ENCODE results near the gene SLC36A3.
"Not testable (repeated sequence)": the region's sequence is repeated elsewhere in the genome, so short reads cannot be mapped to it uniquely, and the experiment has no call there.

Gene SLC36A3

DNA sequence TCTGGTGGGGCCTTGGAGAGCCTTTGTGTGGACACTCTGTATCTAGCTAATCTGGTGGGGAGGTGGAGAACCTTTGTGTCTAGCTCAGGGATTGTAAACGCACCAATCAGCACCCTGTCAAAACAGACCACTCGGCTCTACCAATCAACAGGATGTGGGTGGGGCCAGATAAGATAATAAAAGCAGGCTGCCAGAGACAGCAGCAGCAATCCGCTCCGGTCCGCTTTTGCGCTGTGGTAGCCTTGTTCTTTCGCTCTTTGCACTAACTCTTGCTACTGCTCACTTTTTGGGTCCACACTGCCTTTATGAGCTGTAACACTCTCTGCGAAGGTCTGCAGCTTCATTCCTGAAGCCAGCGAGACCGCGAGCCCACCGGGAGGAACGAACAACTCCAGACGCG lies 6.3 kb upstream of the SLC36A3 start:
- not testable (repeated sequence) for FAIRE-seq

DNA sequence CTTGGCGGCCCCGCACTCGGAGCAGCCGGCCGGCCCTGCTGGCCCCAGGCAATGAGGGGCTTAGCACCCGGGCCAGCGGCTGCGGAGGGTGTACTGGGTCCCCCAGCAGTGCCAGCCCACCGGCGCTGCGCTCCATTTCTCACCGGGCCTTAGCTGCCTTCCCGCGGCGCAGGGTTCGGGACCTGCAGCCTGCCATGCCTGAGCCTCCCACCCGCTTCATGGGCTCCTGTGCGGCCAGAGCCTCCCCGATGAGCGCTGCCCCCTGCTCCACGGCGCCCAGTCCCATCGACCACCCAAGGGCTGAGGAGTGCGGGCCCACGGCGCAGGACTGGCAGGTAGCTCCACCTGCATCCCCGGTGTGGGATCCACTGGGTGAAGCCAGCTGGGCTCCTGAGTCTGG lies 5.7 kb upstream of the SLC36A3 start:
- not testable (repeated sequence) for FAIRE-seq; DNase-seq (ENCODE audit: insufficient read length, low spot score)

More for the DNA sequence above, 6.3 kb upstream of the SLC36A3 start:
- not testable (repeated sequence) for DNase-seq (ENCODE audit: insufficient read length, low spot score)

DNA sequence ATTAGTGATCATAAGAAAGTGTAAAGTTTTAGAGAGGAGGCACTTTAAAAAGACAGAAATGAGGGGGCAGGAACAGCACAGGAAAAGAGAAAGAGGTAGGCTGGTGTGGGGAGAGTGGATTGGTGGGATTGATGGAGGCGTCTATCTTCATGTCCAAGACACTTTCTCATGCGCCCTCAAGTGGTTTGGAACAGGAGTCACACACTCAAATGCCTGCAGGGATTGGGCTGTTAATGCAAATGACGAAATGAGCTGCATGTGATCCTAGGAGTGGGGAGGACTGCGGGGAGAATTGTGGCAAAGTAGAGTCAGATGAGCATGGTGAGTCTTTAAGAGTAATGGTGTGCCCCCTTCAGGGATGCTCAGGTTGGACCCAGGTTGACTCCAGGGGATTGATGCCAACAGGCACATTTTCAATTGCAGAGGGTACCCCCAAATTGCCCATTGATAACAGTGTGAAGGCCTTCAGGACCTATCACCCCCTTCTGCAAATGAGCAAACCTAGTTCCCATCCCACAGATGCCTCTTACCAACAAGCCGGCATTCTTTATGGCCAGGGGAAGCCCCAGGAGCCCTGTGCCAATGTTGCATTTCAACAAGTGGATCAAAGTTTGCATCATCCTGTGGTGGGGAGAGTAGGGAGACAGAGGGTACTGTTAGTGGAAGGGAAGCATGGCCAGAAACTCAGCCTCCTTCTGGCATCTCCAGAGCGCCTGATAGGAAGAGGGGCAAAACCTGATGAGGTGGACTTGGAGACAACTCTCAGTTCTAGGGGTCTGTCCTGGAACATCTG lies 5.3 kb downstream of the SLC36A3 start:
- no peak for DNase-seq (ENCODE audit: insufficient read length, low spot score)

GRCh38 chr5:151296974-151297373 lies 6.6 kb downstream of the SLC36A3 start:
- no peak for FAIRE-seq

More for the DNA sequence above, 5.3 kb downstream of the SLC36A3 start:
- no peak for FAIRE-seq

GRCh38 chr5:151296478-151296830 lies 7.1 kb downstream of the SLC36A3 start:
- DNase-seq (ENCODE audit: insufficient read length, low spot score) (no peak), FAIRE-seq (no peak)

More at GRCh38 chr5:151296974-151297373, 6.6 kb downstream of the SLC36A3 start:
- DNase-seq (ENCODE audit: insufficient read length, low spot score), result no peak

GRCh38 chr5:151295791-151296477 lies 7.6 kb downstream of the SLC36A3 start:
- DNase-seq (ENCODE audit: insufficient read length, low spot score), result no peak
- FAIRE-seq, result no peak

DNA sequence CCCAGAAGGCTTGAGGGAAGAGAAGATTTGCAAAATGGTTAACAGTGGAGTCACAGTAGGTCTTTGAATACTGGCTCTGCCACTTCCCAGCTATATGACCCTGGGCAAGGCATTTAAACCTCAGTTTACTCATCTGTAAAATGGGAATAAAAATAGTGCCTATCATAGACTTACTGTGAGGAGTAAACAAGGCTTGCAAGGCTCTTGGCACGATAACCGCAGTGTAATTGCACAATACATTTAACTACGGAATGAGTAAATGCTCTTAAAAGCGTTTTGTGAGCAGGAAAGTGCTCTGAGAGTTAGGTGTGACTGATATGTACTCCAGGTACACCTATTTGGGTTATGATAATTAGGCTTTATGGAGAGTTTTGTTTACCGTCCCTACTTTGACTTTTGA lies 8.4 kb downstream of the SLC36A3 start:
- DNase-seq (ENCODE audit: insufficient read length, low spot score), result no peak
- FAIRE-seq, result no peak

- FAIRE-seq, result no peak
- no peak for DNase-seq (ENCODE audit: insufficient read length, low spot score)
Observed at GRCh38 chr5:151293624-151294023, 9.9 kb downstream of the SLC36A3 start.

DNA sequence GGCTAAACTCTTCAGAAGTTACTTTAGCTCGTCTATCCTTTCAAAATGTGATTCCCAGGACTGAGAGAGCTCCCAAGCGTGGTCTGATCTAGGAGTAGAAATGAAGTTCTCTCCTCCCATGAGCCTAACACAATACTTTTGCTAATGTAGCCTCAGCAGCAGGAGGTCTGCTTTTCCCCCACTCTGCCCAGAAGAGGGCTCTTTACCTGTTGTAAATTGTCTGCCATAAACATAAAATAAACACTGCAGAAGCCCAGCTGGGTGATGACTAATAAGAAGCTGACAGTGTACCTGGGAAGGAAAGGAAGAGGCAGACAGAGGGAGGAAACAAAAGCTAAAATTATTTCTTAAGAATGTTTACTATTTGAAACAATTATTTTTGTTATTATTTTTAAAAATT lies 15.4 kb downstream of the SLC36A3 start:
- DNase-seq (ENCODE audit: insufficient read length, low spot score) (no peak), FAIRE-seq (peak; percentile 63)

DNA sequence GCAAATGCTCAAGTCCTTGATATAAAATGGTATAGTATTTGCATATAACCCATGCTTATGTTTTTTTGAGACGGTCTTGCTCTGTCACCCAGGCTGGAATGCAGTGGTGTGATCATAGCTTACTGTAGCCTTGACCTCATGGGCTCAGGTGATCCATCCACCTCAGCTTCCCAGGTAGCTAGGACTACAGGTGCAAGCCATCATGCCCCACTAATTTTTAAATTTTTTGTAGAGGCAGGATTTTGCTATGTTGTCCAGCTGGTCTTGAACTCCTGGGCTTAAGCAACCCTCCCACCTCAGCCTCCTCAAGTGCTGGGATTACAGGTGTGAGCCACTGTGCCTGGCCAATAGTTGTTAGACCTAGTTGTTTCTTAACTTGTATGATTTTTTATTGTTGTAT lies 17.3 kb downstream of the SLC36A3 start:
- FAIRE-seq (no peak), DNase-seq (ENCODE audit: insufficient read length, low spot score) (no peak)

DNA sequence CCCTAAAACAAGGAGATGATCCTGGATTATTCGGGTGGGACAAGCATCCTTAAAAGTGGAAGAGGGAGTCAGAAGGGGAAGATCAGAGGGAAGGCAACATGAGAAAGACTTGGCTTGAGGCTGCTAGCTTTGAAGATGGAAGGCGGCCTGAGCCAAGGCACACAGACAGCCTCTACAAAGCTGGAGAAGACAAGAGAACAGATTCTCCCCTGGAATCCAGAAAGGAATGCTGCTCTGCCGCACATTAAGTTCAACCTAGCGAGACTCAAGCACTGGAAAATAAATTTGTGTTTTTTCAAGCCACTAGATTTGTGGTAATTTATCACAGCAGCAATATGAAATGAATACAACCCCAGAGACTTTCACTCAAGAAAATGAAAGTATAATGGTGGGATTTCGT lies 17.9 kb downstream of the SLC36A3 start:
- FAIRE-seq (no peak), DNase-seq (ENCODE audit: insufficient read length, low spot score) (no peak)

- DNase-seq (ENCODE audit: insufficient read length, low spot score) (no peak), FAIRE-seq (no peak)
Observed at GRCh38 chr5:151284392-151284967, 19.1 kb downstream of the SLC36A3 start.

DNA sequence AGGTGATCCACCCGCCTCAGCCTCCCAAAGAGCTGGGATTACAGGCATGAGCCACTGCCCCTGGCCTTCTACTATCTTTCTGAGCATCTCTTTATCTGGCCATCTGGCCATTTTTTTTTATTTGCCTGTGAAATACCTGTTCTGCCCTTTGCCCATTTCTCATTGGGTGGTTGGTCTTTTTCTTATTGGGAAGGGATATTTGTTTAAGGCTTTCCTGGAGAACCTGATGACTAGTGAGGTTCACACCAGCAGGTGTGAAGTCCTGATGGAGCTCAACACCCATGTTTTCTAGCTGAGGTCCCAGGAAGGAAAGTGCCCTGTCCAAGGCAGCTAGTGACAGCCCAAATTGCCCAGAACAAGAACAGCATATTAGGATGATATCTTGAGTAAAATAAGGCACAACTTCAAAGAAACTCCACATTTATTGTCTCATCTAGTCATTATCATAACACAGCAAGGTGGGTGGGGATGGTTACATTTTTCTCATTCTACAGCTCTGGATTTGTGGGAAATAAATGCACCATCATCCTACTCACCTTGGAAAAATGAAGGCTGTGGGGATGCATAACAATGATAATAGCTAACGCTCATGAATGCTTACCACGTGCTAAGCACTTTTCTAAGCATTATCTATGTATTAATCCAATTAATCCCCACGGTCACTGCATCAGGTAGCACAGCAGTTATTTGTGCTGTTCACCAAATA lies 20.3 kb downstream of the SLC36A3 start:
- no peak for FAIRE-seq
- no peak for DNase-seq (ENCODE audit: insufficient read length, low spot score)

GRCh38 chr5:151281001-151281639 lies 22.4 kb downstream of the SLC36A3 start:
- no peak for FAIRE-seq

DNA sequence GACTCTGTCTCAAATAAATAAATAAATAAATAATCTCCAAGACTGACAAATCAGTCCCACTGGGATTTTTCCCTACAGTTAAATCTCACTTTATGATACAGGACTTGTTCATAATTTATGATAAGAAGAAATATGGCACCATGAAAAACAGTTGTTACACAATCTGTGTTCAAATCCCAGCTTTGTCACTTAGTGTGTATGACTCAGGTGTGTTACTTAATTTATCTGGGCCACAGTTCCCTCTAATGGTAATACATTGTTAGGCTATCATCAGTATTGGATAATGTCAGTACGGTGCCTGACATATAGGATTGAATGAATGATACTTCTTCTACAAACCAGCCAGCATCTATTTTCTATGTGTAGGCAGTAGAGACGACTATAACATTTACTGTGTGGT lies 23.1 kb downstream of the SLC36A3 start:
- DNase-seq (ENCODE audit: insufficient read length, low spot score) (no peak), FAIRE-seq (no peak)

More at GRCh38 chr5:151281001-151281639, 22.4 kb downstream of the SLC36A3 start:
- no peak for DNase-seq (ENCODE audit: insufficient read length, low spot score)

DNA sequence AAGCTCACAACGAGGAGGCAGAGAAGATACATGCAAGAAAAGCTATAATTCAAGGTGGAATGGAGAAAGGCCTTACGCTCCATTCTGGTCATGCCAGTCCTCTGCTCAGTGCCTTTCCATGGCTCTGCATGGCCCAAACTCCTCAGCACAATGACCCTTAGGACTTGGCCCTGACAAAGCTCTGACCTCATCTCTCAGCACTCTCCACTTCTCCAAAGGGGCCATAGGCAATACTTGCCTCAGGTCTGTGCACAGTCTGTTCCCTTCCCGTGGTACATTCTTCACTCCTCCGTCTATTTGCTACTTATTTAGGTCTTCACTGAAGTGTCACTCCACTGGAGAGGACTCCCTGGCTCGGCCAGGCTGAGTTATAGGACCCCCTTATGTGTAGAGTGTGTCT lies 24.7 kb downstream of the SLC36A3 start:
- FAIRE-seq (no peak), DNase-seq (ENCODE audit: insufficient read length, low spot score) (no peak)

- DNase-seq (ENCODE audit: insufficient read length, low spot score), result no peak
- FAIRE-seq, result no peak
Observed at GRCh38 chr5:151275803-151276202, 27.8 kb downstream of the SLC36A3 start.

- FAIRE-seq (no peak), DNase-seq (ENCODE audit: insufficient read length, low spot score) (no peak)
Observed at GRCh38 chr5:151274666-151275065, 28.9 kb downstream of the SLC36A3 start.

DNA sequence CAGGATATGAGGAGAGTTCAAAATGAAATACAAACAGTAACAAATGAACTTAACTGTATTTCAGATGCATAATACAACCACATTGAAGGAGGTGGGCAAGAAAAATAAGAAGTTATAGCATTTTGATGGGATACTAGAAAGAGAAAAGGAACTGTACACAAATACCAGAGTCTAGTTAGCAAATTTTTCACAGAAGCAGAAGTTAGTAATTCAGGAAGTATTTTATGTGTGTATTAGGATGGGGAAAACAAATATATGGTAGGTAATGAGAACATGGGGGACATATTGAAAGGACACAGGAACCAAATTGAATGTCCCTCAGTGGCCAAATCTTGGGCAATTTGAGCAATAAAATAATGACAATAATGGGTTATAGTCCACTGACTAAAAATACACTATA lies 32.2 kb downstream of the SLC36A3 start:
- DNase-seq (ENCODE audit: insufficient read length, low spot score) (no peak), FAIRE-seq (no peak)

DNA sequence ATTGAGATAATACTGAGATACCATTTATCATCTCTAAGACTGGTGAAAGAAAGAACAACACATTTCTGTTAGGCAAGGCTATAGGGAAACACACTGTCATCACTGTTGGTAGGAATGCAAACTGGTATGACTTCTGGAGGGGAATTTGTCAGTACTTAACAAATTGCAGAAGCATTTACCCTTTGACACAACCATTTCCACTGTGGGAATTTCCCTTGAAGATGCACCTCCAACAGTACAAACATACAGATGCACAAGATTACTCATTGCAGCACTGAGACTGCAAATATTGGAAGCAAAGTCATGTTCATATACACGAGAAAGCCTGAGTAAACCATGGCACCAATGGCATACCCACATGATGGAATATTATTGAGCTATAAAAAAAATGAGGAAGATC lies 33.0 kb downstream of the SLC36A3 start:
- FAIRE-seq (peak; percentile 83), DNase-seq (ENCODE audit: insufficient read length, low spot score) (no peak)

Data from GM19239 (cell line).